Measurements from ENCODE around the gene LY6G6F.

Gene LY6G6F

DNA sequence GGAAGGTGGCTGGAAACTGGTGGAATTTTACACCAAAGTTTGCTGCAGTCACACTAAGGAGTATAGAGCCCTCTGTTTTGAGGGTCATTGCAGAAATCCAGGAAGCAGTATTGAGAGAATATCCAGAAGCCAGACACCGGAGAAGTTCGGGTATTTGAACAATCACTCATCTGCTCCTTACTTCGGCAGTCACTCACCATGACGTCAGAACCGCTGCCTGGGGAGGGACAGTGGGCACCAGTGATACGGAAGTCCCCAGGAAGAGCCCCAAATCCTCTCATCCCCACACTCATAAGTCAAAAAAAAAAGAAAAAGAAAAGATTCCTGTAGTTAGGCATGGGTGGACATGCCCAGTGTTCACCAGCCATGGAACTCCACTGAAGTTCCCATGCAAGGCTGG is 29.8 kb upstream of the LY6G6F start:
- TF ChIP-seq FOXM1 (IDR thresholded peaks at IDR 0.05; ENCODE audit: borderline replicate concordance) (no peak), CTBP1 (IDR thresholded peaks at IDR 0.05; ENCODE audit: borderline replicate concordance) (no peak), TARDBP (IDR thresholded peaks at IDR 0.05) (no peak), FOXK2 (IDR thresholded peaks at IDR 0.05) (no peak), NFRKB (IDR thresholded peaks at IDR 0.05) (no peak), LEF1 (IDR thresholded peaks at IDR 0.05; ENCODE audit: borderline replicate concordance) (no peak)
- POLR2A ChIA-PET = interaction anchor here (1.8 kb wide), 1 partner anchor 16 kb away, joined by 5 read pairs; the partner anchor contains the start of gene C6orf47
- CTCF ChIA-PET = no interaction called here

GRCh38 chr6:31677955-31678354 is 28.7 kb upstream of the LY6G6F start:
- CTCF ChIA-PET = no interaction called here
- DNase-seq (ENCODE audit: extremely low spot score) = no peak
- TF ChIP-seq SP1 (IDR thresholded peaks at IDR 0.05) (no peak), TARDBP (IDR thresholded peaks at IDR 0.05) (no peak), NFRKB (IDR thresholded peaks at IDR 0.05) (no peak), FOXM1 (IDR thresholded peaks at IDR 0.05; ENCODE audit: borderline replicate concordance) (no peak), SUZ12 (IDR thresholded peaks at IDR 0.05) (no peak), BHLHE40 (IDR thresholded peaks at IDR 0.05; ENCODE audit: borderline replicate concordance) (no peak), ELF4 (IDR thresholded peaks at IDR 0.05) (no peak), ARNT (IDR thresholded peaks at IDR 0.05) (no peak), L3MBTL2 (conservative IDR thresholded peaks at IDR 0.05) (no peak), ZNF384 (IDR thresholded peaks at IDR 0.05) (no peak), FOXK2 (IDR thresholded peaks at IDR 0.05) (no peak), HDGF (IDR thresholded peaks at IDR 0.05; ENCODE audit: borderline replicate concordance) (no peak)
- TF ChIP-seq, protein P1, sequence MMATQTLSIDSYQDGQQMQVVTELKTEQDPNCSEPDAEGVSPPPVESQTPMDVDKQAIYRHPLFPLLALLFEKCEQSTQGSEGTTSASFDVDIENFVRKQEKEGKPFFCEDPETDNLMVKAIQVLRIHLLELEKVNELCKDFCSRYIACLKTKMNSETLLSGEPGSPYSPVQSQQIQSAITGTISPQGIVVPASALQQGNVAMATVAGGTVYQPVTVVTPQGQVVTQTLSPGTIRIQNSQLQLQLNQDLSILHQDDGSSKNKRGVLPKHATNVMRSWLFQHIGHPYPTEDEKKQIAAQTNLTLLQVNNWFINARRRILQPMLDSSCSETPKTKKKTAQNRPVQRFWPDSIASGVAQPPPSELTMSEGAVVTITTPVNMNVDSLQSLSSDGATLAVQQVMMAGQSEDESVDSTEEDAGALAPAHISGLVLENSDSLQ (IDR thresholded peaks at IDR 0.05) = no peak
- POLR2A ChIA-PET = interaction anchor here (0.7 to 1.8 kb wide), 3 partner anchors 17 to 152 kb away, joined by 3 to 5 read pairs (median 3); partner anchors contain the start of genes C6orf47 and MSH5

More for the DNA sequence above, 29.8 kb upstream of the LY6G6F start:
- DNase-seq (ENCODE audit: extremely low spot score) = no peak

DNA sequence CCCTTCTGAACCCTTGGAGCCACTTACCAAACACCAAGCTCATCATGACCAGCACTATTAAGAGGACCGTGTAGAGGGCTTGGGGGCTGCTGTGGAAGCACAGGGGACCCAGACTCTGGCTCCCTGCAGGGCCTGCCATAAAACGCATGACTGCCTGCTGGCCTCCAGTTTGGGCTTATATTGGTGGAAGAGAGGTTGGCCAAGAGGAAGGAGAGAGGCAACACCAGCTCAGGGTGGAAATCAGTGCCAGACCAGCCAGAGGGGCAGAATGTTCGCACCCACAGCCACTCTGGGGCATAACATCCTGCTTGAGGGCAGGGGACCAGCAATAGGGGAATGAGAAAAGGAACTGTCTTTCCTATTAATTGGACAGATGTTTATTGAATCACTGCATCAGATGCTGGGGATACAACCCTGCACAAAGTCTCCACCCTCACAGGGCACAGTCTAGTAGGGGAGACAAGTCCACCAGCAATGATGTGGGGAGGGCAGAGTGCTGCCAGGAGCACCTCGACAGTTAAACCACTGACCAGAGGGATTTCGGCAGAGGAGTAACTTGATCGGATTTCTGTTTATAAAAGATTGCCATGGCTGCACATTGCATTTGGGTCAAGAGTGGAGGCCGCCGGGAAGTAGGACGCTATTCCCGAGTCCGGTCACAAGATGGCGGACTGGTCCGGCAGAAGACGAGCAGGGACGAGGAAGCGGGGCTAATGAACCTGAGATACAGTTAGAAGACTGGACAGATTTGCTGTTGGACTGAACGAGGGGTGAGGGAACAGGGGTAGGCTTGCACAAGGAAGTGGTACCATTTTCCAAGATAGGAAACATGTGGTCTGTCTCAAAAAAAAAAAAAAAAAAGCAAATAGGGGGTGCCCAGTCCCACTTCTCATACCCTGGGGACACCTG is 26.2 kb upstream of the LY6G6F start, which contains the start of gene LY6G5C:
Gene LY6G5C, minus strand, starts transcription at position 842 of the 909 bp plus-strand sequence. Its CDS starts 694 bp downstream, at position 148.
- CTCF ChIA-PET = interaction anchor here (0.6 to 1.5 kb wide), 3 partner anchors 57 to 229 kb away, joined by 3 to 6 read pairs (median 5); no protein-coding TSS in a partner anchor
- TF ChIP-seq NFRKB (IDR thresholded peaks at IDR 0.05) (no peak), SP1 (IDR thresholded peaks at IDR 0.05) (no peak), BHLHE40 (IDR thresholded peaks at IDR 0.05; ENCODE audit: borderline replicate concordance) (no peak), ELF4 (IDR thresholded peaks at IDR 0.05) (no peak)
- POLR2A ChIA-PET = interaction anchor here (1.0 kb wide), 1 partner anchor 20 kb away, joined by 3 read pairs; the partner anchor contains the start of gene C6orf47
- peak; percentile 82 for DNase-seq (ENCODE audit: extremely low spot score)

DNA sequence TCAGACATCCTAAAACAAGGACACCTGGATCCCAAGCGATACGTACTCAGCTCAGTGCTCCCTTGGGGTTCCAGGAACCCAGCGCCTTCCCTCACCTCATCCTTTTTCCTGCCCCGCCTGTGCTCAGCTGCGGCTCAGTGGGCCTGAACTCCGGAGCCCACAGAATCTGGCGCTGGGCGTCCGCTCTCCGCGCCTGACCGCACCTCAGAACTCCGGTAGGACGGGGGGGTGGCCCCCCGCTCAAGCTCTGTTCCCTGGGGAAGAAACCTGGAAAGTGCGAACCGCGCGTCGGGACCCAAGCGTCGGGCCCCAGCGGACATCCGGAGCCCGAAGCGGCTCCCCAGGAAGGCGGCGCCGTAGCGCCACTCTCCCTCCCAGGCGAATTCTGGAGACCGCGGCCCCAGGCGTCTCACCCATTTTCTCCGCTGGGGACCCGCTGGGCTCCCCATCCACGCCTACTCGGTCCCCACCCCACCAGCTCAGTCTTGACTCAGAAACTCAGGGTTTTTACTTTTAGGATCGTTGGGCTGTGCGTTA is 25.5 kb upstream of the LY6G6F start:
- DNase-seq (ENCODE audit: extremely low spot score) = no peak
- ChIA-PET CTCF (interaction anchor here (1.5 kb wide), 1 partner anchor 88 kb away, joined by 6 read pairs; no protein-coding TSS in a partner anchor), POLR2A (interaction anchor here (1.0 kb wide), 1 partner anchor 21 kb away, joined by 3 read pairs; the partner anchor contains the start of gene C6orf47)
- TF ChIP-seq SP1 (IDR thresholded peaks at IDR 0.05) (no peak), HDGF (IDR thresholded peaks at IDR 0.05; ENCODE audit: borderline replicate concordance) (no peak), NFRKB (IDR thresholded peaks at IDR 0.05) (no peak)
- TF ChIP-seq, protein P1 (IDR thresholded peaks at IDR 0.05) = no peak

DNA sequence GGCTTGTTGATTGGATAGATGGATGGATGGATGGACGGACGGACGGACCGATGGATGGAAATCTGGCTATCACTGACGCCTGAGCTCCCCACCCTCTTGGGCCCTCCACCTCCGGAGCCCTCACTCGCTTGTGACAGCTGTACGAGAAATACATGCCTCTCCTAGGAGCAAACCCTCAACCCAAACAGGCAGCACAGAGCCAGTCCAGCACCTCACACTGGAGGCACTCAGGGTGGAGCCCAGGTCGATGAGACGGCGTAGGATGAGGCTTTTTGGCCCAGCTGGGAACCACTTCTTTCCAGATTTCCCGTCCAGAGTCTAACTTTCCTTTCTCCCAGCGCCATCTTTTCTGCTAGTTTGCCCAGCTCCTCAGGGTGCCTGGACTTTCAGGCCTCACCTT is 23.1 kb upstream of the LY6G6F start:
- POLR2A ChIA-PET = interaction anchor here (0.9 to 2.2 kb wide), 8 partner anchors 8 to 147 kb away, joined by 3 to 8 read pairs (median 4); partner anchors contain the start of genes ABHD16A, HSPA1A, HSPA1B and HSPA1L
- TF ChIP-seq NFRKB (IDR thresholded peaks at IDR 0.05) = no peak
- no peak for TF ChIP-seq ELF4 (IDR thresholded peaks at IDR 0.05)
- TF ChIP-seq CTBP1 (IDR thresholded peaks at IDR 0.05; ENCODE audit: borderline replicate concordance) = no peak
- TF ChIP-seq FOXM1 (IDR thresholded peaks at IDR 0.05; ENCODE audit: borderline replicate concordance) = no peak
- no peak for TF ChIP-seq HDGF (IDR thresholded peaks at IDR 0.05; ENCODE audit: borderline replicate concordance)
- no peak for TF ChIP-seq SUZ12 (IDR thresholded peaks at IDR 0.05)
- TF ChIP-seq FOXK2 (IDR thresholded peaks at IDR 0.05) = no peak
- no peak for TF ChIP-seq TARDBP (IDR thresholded peaks at IDR 0.05)
- TF ChIP-seq ARNT (IDR thresholded peaks at IDR 0.05) = no peak
- TF ChIP-seq, protein P1 (IDR thresholded peaks at IDR 0.05) = no peak
- TF ChIP-seq BHLHE40 (IDR thresholded peaks at IDR 0.05; ENCODE audit: borderline replicate concordance) = no peak
- TF ChIP-seq L3MBTL2 (conservative IDR thresholded peaks at IDR 0.05) = no peak
- TF ChIP-seq LEF1 (IDR thresholded peaks at IDR 0.05; ENCODE audit: borderline replicate concordance) = no peak
- TF ChIP-seq FOXA1 (IDR thresholded peaks at IDR 0.05) = no peak
- CTCF ChIA-PET = interaction anchor here (0.8 kb wide), 1 partner anchor 54 kb away, joined by 3 read pairs; no protein-coding TSS in a partner anchor
- no peak for DNase-seq (ENCODE audit: extremely low spot score)

GRCh38 chr6:31686483-31686882 is 20.2 kb upstream of the LY6G6F start:
- CTCF ChIA-PET = interaction anchor here (0.6 kb wide), 1 partner anchor 87 kb away, joined by 3 read pairs; no protein-coding TSS in a partner anchor
- no peak for TF ChIP-seq ELF4 (IDR thresholded peaks at IDR 0.05)
- no peak for TF ChIP-seq L3MBTL2 (conservative IDR thresholded peaks at IDR 0.05)
- no peak for TF ChIP-seq SUZ12 (IDR thresholded peaks at IDR 0.05)
- no peak for DNase-seq (ENCODE audit: extremely low spot score)
- POLR2A ChIA-PET = interaction anchor here (1.9 kb wide), 1 partner anchor 16 kb away, joined by 6 read pairs; the partner anchor contains the start of gene ABHD16A

Data from HEK293T (cell line).